ENCODE data around the gene COL25A1. TPM values are rescaled to one million over a fixed set of nuclear protein-coding genes. Genes with fewer than 3 reads are reported as not detected.

COL25A1 gene
- total and polyA plus RNA-seq, 2 donors (not counting 3 experiments of a cell fraction or from before 2014, with no cell fraction given) = 0.21 to 3.5 TPM

DNA sequence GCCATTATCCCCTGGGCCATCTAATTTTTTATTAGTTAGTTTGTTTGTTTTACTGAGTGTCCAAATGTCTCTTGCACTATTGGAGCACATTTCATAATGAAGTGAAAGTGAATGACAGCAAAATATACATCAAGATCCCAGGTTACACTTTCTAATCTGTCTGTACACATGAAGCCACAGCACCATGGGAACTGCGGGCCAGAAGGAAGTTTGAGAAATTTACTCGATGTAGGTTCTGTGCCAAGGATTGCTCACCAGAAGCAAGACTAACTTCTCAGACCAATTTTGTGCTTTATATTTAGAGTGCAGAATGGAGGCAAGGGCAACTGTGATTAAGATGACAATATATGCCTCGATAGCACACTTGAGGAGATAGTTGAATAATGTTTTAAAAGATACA, 258.0 kb downstream of the COL25A1 start:
- TF ChIP-seq MYC (IDR thresholded peaks at IDR 0.05; ENCODE audit: low read depth, low read length) (no peak), JUN (IDR thresholded peaks at IDR 0.05; ENCODE audit: borderline replicate concordance, insufficient read depth, insufficient read length, low read depth) (no peak), FOS (IDR thresholded peaks at IDR 0.05; ENCODE audit: borderline replicate concordance, insufficient read depth, low read length) (no peak), POLR2A (IDR thresholded peaks at IDR 0.05; ENCODE audit: low read depth, low read length) (no peak), POLR2AphosphoS5 (IDR thresholded peaks at IDR 0.05; ENCODE audit: insufficient read depth, low read depth, low read length) (no peak), EZH2 (IDR thresholded peaks at IDR 0.05; ENCODE audit: borderline replicate concordance, low read depth, low read length, severe bottlenecking) (no peak)
- TF ChIP-seq, protein P1, sequence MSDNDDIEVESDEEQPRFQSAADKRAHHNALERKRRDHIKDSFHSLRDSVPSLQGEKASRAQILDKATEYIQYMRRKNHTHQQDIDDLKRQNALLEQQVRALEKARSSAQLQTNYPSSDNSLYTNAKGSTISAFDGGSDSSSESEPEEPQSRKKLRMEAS (IDR thresholded peaks at IDR 0.05; ENCODE audit: insufficient read depth, insufficient read length) = no peak
- TF ChIP-seq, protein P2, sequence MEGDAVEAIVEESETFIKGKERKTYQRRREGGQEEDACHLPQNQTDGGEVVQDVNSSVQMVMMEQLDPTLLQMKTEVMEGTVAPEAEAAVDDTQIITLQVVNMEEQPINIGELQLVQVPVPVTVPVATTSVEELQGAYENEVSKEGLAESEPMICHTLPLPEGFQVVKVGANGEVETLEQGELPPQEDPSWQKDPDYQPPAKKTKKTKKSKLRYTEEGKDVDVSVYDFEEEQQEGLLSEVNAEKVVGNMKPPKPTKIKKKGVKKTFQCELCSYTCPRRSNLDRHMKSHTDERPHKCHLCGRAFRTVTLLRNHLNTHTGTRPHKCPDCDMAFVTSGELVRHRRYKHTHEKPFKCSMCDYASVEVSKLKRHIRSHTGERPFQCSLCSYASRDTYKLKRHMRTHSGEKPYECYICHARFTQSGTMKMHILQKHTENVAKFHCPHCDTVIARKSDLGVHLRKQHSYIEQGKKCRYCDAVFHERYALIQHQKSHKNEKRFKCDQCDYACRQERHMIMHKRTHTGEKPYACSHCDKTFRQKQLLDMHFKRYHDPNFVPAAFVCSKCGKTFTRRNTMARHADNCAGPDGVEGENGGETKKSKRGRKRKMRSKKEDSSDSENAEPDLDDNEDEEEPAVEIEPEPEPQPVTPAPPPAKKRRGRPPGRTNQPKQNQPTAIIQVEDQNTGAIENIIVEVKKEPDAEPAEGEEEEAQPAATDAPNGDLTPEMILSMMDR (IDR thresholded peaks at IDR 0.05; ENCODE audit: extremely low read depth in 1 of 2, insufficient read depth in 1 of 2, low read depth in 1 of 2, low read length in 2 of 2) = no peak
- dilution Hi-C loops (cut with MboI; ENCODE audit: extremely low pct_ligation_motif_present, low sequenced_read_pairs) (no loop called here), intact Hi-C loops (cut with micrococcal nuclease) (no loop called here)
- no peak overlapping the region for H3K27ac ChIP-seq (ENCODE audit: insufficient read depth, low read depth, low read length)
- no peak overlapping the region for H3K4me2 ChIP-seq (ENCODE audit: insufficient read depth, low read length)
- H3K9me3 ChIP-seq (replicated peaks; ENCODE audit: control insufficient read depth, insufficient read depth, low read length) = no peaks in the 10 kb centered on the region
- H3K9ac ChIP-seq (replicated peaks; ENCODE audit: extremely low read depth, insufficient read depth, low read length) = no peak overlapping the region
- no peaks in the 10 kb centered on the region for H3K9me1 ChIP-seq (replicated peaks; ENCODE audit: control insufficient read depth, extremely low read depth, insufficient read depth, low read length)
- no peak overlapping the region for H2AFZ ChIP-seq (ENCODE audit: low read depth, low read length)
- DNase-seq (ENCODE audit: low read depth, low spot score) = no peak
- ChIA-PET POLR2A (no interaction called here), CTCF (no interaction called here)
- peaks cover 13% of the 10 kb centered on the region for H3K4me1 ChIP-seq (ENCODE audit: control insufficient read depth, extremely low read depth, insufficient read depth, low read length)
- no peaks in the 10 kb centered on the region for H3K79me2 ChIP-seq (ENCODE audit: control insufficient read depth, insufficient read depth, low read length)
- FAIRE-seq = no peak
- H3K4me3 ChIP-seq (replicated peaks in 1 of 3; ENCODE audit: insufficient read depth in 1 of 3, low read depth in 1 of 3, low read length in 3 of 3) = no peak overlapping the region
- no TSS peak for BruUV-seq (replicated peaks)
- H3K27me3 ChIP-seq (ENCODE audit: control insufficient read depth in 2 of 2, insufficient read depth in 2 of 2, low read length in 2 of 2) = no peaks in the 10 kb centered on the region
- no peaks in the 10 kb centered on the region for H3K36me3 ChIP-seq (ENCODE audit: control insufficient read depth in 2 of 2, extremely low read depth in 1 of 2, insufficient read depth in 2 of 2, low read length in 2 of 2)
- H4K20me1 ChIP-seq (replicated peaks; ENCODE audit: control insufficient read depth, extremely low read depth, insufficient read depth, low read length) = no peaks in the 10 kb centered on the region
